HG02610 (cell line): ENCODE data around the gene IMPA2.

Source experiments
- ATAC-seq: cut with Tn5 transposase; IDR thresholded peaks from one replicate; pipeline ENCODE4 v1.9.1; 2021; ENCODE audit warnings: mild to moderate bottlenecking, moderate library complexity; ENCODE audit not compliant: unreplicated experiment

IMPA2 gene

DNA sequence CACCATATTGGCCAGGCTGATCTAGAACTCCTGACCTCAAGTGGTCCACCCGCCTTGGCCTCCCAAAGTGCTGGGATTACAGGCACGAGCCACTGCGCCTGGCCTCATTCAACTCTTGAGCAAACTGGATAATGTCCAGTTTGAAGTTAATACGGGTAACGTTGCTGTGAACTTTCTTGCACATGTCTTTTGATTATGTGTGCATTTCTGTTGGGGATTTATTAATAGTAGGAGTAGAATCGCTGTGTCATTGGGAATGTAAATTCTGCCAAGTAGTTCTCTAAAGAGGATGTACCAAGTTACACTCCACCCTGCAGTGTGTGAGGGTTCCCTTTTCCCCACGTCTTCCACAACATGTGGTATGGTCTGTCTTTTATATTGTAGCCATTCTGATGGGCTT lies 6.2 kb downstream of the IMPA2 start:
- ATAC-seq = no peak

DNA sequence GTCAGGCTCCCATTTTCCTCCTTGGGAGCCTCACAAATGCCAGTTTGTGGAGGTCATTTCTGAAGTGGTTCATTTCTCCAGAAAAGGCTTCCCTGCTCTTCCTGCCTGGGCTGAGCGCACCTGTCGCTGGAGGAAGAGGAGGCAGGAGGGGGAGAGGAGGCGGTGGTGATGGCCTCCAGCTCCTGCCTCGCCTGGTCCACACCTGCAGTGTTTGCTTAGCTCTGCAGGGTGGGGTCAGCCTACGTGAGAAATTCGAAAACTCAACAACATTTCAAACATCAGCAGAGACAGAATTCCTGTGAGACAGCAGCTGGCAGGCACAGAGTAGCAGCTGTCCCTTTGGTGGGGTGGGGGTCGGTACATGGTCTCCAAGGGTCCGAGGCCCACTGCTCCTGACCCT lies 7.9 kb downstream of the IMPA2 start:
- no peak for ATAC-seq

DNA sequence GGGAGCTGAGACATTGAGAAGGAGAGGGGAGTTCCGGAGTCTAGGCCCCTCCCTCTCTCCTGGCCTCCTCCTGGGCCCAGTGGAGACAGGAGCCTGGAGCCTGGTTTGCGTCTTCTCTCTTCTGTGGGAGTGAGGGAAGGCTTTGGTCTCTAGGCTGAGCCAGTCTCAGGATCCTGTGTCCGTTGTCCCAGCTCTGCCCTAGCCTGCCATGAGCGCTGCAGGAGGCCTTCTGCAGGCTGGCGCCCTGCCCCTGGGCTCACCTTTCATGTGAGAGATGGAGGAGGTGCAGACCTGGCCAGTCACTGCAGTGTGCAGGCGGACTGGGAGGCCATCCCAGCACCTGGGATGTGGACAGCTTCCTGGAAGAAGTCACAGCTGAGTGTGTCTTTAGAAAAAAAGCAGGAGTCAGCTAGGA lies 8.7 kb downstream of the IMPA2 start:
- ATAC-seq = no peak

DNA sequence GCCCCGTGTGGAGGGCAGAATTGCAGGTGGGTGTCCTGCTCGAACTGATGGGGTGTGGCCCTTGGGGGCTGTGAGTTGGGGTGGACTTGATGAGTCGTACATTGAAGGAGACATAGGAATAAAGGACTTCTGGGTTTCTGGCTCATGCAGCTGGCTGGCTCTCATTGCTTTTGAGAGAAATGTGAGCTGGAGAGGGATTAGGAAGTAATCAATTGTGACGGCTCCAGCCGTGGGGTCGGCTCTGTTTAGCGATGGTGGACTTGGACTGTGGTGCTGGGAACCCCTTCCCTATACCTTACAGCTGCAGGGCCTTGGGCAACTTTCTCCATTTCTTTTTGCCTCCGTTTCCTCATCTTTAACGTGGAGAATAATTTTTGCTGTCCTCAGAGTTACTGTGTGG lies 9.2 kb downstream of the IMPA2 start:
- no peak for ATAC-seq

DNA sequence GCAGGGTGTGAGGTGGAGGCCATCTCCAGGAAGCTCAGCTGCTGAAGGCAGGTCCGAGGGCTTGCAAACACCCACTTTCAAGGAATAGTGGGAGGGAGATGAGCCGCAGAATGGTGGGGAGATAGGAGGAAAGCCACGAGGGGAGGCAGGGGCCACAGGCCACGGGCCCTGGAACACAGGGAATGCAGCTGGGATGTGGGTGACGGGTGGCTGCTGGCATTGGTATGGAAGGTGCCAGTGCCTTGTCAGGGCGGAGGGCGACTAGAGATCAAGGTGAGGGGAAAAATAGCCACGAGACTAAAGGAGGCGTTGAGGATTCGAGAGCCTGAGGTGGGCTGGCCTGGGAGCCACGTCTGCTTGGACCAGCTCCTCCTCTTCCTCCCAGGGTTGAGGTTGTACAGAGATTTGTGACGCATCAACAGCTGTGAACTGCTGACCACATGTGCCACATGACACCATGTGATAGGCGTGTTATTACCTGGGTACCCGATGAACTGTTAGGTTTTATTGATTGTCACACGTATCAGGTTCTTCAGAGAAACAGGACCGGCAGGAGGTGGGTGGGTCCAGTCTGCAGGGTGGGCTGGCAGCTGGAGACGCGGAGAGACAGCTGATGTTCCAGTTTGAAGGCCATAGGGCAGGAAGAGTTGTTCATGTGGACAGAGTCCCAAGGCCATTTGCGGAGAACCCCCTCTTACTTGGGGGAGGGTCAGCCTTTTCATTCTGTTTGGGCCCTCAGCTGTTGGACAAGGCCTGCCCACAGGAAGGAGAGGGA lies 9.9 kb downstream of the IMPA2 start:
- ATAC-seq = no peak

DNA sequence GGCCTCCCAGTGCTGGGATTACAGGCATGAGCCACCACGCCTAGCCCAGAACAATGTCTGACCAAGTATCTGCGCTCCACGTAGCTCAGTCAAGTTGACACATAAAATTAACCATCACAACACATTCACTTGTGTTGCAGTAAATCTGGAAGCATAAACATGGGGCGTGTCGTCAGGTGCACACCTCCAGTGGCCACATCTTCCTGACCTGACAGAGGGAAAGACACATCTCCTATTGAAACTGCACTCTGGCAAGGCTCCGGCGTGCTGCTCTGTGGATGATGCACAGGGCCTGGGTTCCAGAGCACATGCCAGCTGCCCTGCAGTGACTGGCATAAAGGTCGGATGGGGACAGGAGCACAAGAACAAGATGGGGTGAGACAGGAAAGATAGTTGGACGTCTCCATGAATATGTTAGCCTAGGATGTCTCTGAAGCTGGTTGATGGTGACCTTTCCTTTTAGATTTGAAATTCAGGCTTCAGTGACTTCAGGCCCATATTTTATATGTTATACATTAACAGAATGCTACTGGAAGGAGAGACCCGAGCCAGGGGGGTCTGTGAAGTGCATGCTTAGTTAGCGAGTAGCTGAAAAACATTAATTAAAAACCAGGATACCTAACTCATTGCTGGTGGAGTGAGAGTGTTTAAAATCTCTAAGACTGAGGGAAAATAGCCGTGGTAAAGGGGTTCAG lies 10.9 kb downstream of the IMPA2 start:
- ATAC-seq = no peak

DNA sequence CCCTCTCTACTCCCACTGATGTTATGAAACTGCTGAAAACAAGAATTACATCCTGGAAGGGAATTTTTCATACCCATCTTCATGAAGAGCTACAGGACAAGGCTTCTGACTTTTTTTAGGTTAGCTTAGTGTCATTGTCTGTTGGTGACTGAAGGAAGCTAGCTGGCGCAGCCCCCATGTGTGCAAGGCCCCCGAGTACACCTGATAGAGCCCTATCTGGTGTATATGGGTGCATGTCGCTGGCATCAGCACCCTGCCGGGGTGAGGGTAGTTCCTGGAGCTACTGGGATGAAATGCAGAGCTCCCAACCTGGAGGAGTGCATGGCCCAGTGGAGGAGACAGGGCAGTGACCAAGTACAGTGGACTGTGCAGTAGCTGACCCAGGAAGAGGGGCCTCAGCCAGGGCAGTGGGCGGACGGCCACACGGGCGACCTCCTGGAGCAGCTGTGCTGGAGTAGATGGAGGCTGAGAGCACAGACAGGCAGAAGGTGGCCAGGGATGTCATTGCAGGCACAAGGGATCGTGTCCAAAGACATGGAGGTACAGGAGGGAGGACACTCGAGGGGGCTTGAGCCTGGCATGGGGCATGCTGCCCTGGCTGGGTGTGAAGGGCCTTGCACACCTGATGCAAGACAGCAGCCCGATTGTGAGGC lies 12.1 kb downstream of the IMPA2 start:
- ATAC-seq = no peak

DNA sequence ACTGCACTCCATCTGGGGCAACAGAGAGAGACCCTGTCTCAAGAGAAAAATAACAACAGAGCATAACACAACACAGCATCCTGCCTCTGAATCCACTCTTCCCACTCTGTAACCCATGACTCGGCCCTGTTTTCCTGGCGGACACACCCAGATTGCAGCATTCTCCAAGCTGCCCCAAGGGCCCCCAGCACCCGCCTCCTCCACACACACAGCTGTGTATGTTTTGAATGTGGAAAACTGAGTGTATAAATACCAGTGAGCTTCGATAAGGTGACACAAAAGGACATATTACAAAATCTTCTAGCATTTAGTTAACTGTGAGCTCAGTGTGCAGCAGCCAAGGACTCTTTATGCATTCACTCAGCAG lies 13.0 kb downstream of the IMPA2 start:
- ATAC-seq = no peak

DNA sequence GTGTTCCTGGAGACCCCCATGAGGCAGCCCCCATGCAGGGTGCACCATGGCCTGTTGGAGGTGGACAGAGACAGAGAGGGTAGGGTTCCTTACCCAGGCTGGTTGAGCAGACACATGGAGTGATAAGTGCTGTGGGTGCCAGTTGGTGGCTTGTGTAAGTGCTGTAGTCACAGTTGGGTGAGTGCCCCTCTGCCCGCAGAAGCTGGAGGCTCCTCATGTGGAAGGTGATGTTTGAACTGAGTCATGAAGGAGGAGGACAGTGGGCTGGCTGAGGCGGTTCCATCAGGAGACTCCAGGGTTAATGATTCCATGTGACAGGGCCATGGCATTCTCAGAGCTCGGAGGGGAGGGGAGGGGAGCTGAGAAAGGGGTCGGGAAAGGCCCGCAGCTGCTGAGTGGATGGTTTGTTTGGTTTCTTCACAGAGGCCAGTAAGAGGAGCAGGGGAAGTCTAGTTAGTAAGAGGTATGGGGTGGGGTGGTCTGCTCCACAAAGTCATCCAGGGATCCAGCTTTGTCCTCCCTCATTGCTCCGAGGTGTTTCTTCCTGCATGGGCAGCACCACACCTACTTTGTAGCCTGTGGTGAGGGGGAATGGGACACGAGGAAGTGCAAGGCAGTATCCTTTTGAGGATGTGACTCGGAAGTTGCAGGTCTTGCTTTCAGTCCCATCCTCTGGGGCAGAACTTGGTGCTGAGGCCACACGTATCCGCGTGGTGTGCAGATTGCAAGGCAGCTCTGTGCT lies 13.6 kb downstream of the IMPA2 start:
- ATAC-seq = no peak

DNA sequence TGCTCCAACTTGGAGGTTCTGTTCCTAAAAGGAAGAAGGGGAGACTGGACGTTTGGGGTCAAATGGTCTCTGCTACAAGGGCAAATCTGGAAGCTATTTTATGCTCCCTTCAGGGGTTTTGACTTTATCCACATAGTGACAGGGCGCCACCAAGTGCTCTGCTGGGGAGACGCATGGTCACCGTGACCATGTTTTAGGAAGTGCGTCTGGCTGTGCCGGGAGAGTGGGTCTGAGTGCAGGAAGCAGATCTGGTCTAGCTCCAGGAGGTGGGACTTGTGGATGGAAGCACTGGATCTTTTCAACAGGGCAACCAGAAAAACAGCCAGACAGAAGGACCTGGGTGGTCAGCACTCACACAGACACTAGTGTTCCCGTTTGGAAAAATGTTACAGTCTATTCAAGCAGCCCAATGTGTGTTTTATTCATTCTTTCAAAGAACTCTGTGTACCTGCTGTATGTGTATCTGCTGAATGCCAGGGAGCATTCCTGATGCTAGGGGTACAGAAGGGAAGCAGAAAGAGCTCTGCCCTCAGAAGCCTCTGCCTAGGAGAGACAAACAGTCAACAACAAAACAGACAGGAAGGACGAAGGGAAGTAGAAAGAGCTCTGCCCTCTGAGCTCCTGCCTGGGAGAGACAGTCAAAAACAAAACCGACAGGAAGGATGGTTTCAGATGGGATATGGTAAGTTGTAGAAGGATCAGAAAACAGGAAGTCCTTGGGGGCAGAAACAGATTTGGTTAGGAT lies 14.3 kb downstream of the IMPA2 start:
- ATAC-seq = peak; percentile 79

DNA sequence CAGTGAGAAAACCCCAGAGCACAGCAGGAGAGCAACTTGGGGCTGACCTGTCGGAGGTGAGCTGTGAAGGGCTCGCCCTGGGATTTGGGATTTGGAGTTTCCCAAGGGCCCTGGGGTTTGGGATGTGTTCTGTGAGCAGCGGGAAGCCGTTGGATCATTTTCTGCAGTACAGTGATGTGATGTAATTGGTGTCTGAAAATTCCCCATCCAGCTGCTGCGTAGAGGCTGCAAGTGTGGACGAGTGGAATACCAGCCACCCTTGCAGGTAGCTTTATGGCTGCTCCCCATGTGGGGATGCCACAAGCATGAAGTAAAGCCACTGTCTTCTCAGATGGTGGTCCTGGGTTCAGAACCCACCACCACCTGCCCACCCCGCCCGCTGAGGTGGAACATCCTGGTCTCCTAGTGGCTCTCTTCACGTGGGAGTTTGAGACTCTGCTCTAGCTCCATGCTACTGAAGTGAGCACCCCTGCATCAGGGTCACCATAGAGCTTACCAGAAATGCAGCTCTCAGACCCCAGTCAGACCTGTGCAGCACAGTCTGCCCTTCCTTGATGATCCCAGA lies 15.0 kb downstream of the IMPA2 start:
- no peak for ATAC-seq

DNA sequence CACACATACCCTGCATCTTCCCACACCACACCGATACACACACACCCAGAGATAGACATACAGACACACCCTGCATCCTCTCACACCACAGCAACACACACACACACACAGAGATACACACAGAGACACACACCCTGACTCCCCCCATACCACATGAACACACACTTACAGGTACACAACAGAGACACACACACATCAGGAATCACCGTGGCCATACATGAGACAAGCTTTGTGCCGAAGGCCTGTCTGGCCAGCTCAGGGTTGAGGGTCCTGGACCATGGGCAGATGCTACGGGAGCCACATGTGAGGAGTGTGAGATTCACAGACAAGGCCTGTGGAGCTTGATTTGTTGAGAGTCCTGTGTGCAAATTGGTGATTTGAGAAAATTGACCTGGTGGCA lies 15.6 kb downstream of the IMPA2 start:
- no peak for ATAC-seq

DNA sequence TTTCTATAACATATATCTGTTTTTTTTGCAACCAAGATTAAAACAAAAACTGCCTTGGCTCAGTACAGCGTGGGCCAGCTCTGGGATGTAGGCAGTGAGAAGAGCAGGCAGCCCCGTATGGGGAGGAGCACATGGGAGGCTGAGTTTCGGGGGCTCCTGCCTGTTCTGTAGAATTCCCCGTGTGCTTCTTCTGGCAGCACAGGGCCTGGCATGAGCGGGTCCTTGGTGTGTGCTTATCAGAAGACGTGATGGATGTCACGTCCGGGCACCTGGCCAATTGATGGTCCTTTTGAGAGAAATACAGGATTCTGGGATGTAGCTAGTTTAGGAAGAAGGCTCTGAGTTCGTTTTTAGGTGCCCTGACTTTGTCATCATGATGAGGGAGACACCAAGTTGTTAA lies 16.2 kb downstream of the IMPA2 start:
- no peak for ATAC-seq

DNA sequence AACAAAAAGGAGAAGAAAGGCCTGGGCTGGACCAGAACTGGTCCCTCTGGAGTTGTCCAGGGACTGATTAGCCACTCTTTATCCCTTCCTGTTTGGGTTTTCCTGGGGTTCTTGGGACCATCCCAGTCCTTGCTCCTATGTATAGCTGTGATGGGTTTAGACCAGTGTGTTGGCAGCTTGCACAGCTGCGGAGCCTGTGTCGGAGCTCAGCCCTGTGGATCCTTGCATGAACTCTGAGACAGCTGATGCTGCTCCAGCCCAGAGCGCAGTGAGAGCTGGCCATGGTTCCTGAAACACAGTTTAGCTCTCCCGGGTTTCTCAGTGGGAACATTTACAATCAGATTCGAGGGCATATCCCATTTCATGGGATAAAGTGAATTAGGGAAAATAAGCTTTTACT lies 16.9 kb downstream of the IMPA2 start:
- no peak for ATAC-seq

DNA sequence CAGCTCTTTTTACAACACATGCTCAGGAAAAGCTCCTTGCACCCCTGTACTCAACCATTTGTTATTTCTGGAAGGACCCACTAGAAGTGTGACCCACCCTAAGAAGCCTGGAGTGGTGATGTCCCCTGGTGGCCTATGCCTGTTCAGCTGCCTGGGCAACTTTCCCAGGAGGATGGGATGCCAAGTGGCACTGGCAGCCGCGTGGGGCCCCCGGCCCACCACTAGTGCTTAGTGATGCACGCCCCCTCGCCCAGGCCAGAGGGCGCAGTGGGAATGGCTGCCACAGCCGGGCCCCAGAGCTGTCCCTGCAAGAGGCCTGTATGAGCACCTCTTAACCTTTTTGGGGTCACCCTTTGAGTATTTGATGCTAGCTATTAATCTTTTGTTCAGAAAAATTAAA lies 18.1 kb downstream of the IMPA2 start:
- no peak for ATAC-seq

DNA sequence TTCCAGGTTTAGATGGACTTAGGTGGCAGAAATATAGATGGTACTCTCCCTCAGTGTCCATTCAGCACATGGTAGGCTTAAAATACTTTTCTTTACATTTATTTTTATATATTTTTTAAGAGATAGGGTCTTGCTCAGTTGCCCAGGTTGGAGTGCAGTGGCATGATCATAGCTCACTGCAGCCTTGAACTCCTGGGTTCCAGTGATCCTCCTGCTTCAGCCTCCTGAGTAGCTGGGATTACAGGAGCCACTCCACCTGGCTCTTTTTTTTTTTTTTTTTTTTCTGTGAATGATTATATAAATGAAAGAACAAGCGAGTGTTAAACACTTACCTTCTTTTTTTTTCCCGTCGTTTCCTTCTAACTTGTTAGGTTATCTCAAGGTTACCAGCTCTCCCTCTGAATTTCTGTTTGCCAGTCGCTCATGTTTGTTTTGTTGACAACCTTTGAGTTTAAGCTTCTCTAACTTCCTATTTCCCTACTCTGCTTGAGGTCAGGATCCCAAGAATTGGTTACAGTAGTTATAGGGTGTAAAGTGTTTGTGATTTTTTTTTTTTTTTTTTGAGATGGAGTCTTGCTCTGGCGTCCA lies 18.9 kb downstream of the IMPA2 start:
- no peak for ATAC-seq

DNA sequence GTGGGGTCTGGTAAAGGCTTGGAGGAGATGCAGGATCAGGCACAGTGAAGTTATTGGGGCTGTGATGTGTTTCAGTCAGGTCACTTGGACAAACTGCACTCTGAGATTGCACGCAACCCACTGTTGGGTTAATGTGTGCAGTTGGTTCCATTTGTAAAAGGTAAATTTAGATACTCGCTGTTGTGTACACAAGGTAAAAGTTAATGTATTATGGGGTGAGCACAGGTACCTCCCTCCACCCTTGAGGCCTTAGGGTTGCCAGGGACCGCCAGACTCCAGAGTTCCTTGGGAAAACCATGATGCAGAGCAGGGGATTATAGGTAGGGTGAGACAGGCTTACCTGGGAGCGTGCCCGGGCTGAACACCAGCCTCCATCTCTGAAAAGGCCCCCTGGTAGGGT lies 20.1 kb downstream of the IMPA2 start:
- no peak for ATAC-seq

DNA sequence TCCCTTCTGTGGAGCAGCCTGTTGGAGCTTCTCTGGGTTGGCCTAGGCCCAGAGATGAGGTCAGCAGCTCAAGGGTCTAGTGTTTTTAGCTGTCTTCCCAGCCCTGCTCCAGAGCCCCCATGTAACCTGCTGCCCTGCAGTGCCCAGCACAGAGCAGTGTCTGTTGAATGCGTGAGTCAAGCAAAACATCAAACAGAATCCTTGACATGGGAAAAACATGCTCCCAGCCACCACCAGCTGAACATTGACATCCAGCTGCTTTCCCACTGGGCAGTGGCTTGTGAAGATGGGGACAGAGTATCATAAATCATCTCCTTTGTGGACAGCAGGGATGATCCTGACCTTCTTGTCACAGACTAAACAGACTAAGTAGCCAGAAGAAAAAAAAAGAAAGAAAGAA lies 22.6 kb downstream of the IMPA2 start:
- no peak for ATAC-seq

DNA sequence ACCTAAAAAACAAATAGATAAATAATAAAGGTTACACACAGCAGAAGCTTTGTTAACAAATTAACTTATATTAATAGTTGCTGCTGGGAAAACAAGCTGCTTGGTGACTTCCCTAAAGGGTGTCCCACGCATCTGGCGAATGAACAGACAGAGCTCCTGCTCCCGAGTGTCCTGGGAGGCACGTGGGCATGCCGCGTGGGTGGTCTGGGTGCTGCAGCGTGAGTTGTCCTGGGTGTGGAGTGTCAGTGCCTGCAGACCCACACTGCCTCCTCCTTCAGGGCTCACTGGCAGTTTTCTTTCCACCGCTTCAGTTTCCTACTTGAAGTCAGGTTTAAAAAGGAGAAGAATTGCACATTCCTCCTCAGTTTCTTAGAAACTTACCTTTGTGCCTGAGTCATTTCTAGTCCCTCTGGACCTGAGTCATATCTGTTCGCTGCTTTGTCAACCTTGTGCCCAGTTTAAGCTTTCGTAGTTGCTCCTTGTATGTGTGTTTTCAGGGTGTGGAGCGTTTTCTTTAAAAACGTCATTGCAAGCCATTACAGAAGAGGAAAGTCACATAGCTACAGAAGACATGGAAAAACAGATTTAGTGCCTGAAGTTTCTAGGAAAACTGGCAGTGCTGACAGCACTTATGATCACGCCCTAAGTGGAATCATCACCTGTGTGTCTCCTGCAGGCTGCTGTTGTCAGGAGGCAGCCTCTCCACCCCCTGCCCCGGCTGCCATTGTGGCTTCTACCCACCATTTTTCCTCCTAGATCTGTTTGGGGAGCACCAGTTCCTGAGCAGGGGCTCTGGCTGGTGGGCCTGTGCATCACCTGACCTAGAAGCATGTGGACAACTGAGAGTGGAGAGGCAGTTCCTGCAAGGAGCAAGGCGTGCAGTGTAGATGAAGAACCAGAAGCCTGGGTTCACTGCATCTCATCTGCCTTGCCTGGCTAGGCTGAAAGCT lies 24.5 kb downstream of the IMPA2 start:
- no peak for ATAC-seq
